Endothelial cell (in vitro differentiated cells): Measurements from ENCODE around the gene SPON2. TPM values are rescaled to one million over a fixed set of nuclear protein-coding genes. Genes with fewer than 3 reads are reported as not detected.

Source experiments
- DNase-seq: peaks from one replicate; pipeline ENCODE4 v3.0.0; 2021; ENCODE audit warnings: low spot score
- H3K27ac Mint-ChIP-seq: one replicate; pipeline ENCODE4 v1.8.0; 2021; ENCODE audit warnings: mixed read lengths, inconsistent platforms; ENCODE audit not compliant: unreplicated experiment
- H3K27me3 Mint-ChIP-seq: one replicate; pipeline ENCODE4 v1.8.0; 2021; ENCODE audit warnings: mild to moderate bottlenecking, moderate library complexity, mixed read lengths, inconsistent platforms; ENCODE audit not compliant: unreplicated experiment
- H3K36me3 Mint-ChIP-seq: one replicate; pipeline ENCODE4 v1.8.0; 2021; ENCODE audit warnings: mild to moderate bottlenecking, low read depth, mixed read lengths, inconsistent platforms; ENCODE audit not compliant: unreplicated experiment
- H3K4me1 Mint-ChIP-seq: one replicate; pipeline ENCODE4 v1.8.0; 2021; ENCODE audit warnings: mild to moderate bottlenecking, mixed read lengths, inconsistent platforms; ENCODE audit not compliant: unreplicated experiment
- H3K4me3 Mint-ChIP-seq: one replicate; pipeline ENCODE4 v1.8.0; 2021; ENCODE audit warnings: mild to moderate bottlenecking, mixed read lengths, inconsistent platforms; ENCODE audit not compliant: unreplicated experiment
- H3K9me3 Mint-ChIP-seq: one replicate; pipeline ENCODE4 v1.8.0; 2021; ENCODE audit warnings: mixed read lengths, inconsistent platforms; ENCODE audit not compliant: unreplicated experiment
- CTCF ChIP-seq: fragments of 200-600 bp; sonication (generic); IDR thresholded peaks from one replicate; pipeline ENCODE4 v1.5.0; 2021; ENCODE audit warnings: antibody characterized with exemption; ENCODE audit not compliant: unreplicated experiment
- total RNA-seq: library from RNA; stranded (reverse); fragmentation: NEBNext Ultra II Directional; extraction: Animal tissue kit (Norgen Biotek cat#: 25700); gene quantifications from one replicate; pipeline ENCODE4 v1.2.1, GENCODE V29; 2021; ENCODE audit not compliant: unreplicated experiment

Gene SPON2
- total RNA-seq, 1 donor from 2014 or later, result 0.97 TPM

GRCh38 chr4:1206299-1207156, 34.1 kb upstream of the SPON2 start:
- Mint-ChIP-seq H3K9me3 (no peaks in the 10 kb centered on the region), H3K27ac (no peak overlapping the region), H3K27me3 (peaks cover 8% of the 10 kb centered on the region), H3K4me1 (peaks cover 6% of the 10 kb centered on the region), H3K4me3 (no peak overlapping the region), H3K36me3 (peaks cover 3% of the 10 kb centered on the region)
- no peak for TF ChIP-seq CTCF
- no peak for DNase-seq

- no peaks in the 10 kb centered on the region for H3K36me3 Mint-ChIP-seq
- H3K9me3 Mint-ChIP-seq, result no peaks in the 10 kb centered on the region
- H3K4me3 Mint-ChIP-seq, result no peak overlapping the region
- peaks cover 6% of the 10 kb centered on the region for H3K4me1 Mint-ChIP-seq
- peak; percentile 5 for DNase-seq
- H3K27me3 Mint-ChIP-seq, result peaks cover 9% of the 10 kb centered on the region
- no peak for TF ChIP-seq CTCF
- H3K27ac Mint-ChIP-seq, result no peak overlapping the region
Observed at GRCh38 chr4:1205586-1206298, 33.4 kb upstream of the SPON2 start.

- Mint-ChIP-seq H3K36me3 (no peaks in the 10 kb centered on the region), H3K27ac (no peak overlapping the region), H3K4me1 (peaks cover 6% of the 10 kb centered on the region), H3K27me3 (peaks cover 9% of the 10 kb centered on the region), H3K4me3 (no peak overlapping the region), H3K9me3 (no peaks in the 10 kb centered on the region)
- DNase-seq, result peak; percentile 2
- TF ChIP-seq CTCF, result no peak
Observed at GRCh38 chr4:1204828-1205585, 32.6 kb upstream of the SPON2 start.

GRCh38 chr4:1204286-1204827, 32.0 kb upstream of the SPON2 start:
- no peak overlapping the region for H3K27ac Mint-ChIP-seq
- no peak for TF ChIP-seq CTCF
- peaks cover 9% of the 10 kb centered on the region for H3K27me3 Mint-ChIP-seq
- no peaks in the 10 kb centered on the region for H3K9me3 Mint-ChIP-seq
- no peaks in the 10 kb centered on the region for H3K36me3 Mint-ChIP-seq
- H3K4me3 Mint-ChIP-seq, result no peak overlapping the region
- peaks cover 6% of the 10 kb centered on the region for H3K4me1 Mint-ChIP-seq
- DNase-seq, result no peak
